ENCODE results near the gene TINAGL1.

DNA sequence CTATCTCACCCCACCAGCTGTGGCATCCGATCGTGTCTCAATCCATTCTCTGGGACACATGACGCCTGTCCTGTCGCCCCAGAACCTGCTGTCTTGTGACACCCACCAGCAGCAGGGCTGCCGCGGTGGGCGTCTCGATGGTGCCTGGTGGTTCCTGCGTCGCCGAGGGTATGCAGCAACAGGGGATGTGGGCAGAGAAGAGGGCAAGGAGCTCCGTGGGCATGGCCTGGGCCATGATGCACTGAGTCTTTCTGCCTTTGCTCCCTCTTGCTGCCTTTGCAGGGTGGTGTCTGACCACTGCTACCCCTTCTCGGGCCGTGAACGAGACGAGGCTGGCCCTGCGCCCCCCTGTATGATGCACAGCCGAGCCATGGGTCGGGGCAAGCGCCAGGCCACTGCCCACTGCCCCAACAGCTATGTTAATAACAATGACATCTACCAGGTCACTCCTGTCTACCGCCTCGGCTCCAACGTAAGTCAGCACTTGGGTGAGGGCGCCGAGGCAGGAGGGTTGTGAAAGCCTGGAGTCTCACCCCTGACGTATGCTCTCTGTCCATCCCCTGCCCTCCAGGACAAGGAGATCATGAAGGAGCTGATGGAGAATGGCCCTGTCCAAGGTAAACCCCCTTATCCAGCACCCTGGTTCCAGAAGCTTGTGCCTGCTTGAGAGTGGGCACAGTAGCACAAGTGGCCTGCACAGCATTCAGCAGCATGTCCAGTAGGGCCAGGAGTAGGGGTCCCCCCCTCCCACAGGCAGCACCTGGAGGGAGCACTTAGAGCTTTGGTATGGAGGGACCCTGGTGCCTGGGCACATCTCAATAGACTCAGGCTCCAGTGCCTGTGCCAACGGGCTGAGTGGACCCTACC lies 8.8 kb downstream of the TINAGL1 start:
- TF ChIP-seq POLR2A (IDR thresholded peaks at IDR 0.05; ENCODE audit: low read depth, low read length) = no peak
- TF ChIP-seq POLR2AphosphoS5 (IDR thresholded peaks at IDR 0.05; ENCODE audit: low read depth, low read length) = no peak
- TF ChIP-seq SPI1 (IDR thresholded peaks at IDR 0.05; ENCODE audit: low read depth, low read length) = no peak
- TF ChIP-seq TAF1 (IDR thresholded peaks at IDR 0.05; ENCODE audit: low read depth, low read length) = no peak
- no peak for TF ChIP-seq PAX5 (IDR thresholded peaks at IDR 0.05; ENCODE audit: insufficient read depth, low read length, severe bottlenecking)
